ENCODE results near the gene ZCCHC7.

ZCCHC7 gene

DNA sequence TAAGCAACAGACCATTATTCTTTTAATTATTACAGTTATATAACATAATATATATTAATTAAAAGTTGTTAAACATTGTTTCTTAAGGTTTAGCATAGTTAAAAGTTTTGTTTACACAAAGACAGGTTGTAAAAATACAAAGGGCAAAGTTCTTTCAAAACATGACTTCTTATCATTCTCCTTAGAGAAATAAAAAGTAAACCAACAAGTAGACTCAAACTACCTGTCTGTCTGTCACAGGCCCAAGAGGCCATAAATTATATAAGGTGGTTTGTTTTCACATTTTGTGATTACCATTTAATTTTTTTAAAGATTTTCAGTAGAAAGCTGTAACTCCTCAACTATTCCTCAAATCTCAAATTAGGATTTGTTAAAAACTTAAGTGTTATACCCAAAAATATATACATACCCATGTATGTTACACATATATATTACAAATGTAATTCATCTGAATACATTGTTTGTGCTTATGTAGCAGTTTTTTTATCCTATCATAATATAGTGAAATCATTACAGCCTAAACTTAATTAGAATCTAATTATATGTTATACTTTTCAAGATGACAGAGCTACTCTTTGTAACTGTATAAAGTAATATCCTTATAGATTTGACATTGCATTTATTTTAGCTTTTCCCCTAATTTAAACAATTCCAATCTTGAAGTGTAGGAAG is 208.3 kb downstream of the ZCCHC7 start:
- no peak overlapping the region for H3K4me3 ChIP-seq (replicated peaks; ENCODE audit: low read depth, low read length)
- TF ChIP-seq, protein P1, sequence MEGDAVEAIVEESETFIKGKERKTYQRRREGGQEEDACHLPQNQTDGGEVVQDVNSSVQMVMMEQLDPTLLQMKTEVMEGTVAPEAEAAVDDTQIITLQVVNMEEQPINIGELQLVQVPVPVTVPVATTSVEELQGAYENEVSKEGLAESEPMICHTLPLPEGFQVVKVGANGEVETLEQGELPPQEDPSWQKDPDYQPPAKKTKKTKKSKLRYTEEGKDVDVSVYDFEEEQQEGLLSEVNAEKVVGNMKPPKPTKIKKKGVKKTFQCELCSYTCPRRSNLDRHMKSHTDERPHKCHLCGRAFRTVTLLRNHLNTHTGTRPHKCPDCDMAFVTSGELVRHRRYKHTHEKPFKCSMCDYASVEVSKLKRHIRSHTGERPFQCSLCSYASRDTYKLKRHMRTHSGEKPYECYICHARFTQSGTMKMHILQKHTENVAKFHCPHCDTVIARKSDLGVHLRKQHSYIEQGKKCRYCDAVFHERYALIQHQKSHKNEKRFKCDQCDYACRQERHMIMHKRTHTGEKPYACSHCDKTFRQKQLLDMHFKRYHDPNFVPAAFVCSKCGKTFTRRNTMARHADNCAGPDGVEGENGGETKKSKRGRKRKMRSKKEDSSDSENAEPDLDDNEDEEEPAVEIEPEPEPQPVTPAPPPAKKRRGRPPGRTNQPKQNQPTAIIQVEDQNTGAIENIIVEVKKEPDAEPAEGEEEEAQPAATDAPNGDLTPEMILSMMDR (IDR thresholded peaks at IDR 0.05; ENCODE audit: low read depth, low read length, missing control alignments): no peak
- DNase-seq (ENCODE audit: extremely low read depth, low read depth): no peak

DNA sequence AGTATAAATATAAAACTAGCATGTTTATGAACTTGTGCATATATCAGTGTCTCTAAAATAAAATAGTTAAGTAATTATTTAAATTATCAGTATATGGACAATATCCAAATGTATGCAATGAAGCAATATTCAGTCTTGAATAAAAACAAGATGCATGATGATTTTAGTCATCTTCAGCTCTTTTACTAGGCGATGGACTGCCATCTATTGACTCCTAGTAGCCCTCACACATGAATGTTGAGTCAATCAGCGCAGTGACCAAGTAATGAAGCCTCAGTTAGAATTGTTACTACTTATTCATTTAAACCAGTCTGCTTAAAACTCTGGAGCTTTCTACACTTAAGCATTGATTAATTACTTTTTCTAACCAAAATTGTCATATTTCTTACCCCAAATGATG is 209.2 kb downstream of the ZCCHC7 start:
- no peak overlapping the region for H3K4me3 ChIP-seq (replicated peaks; ENCODE audit: low read depth, low read length)
- no peak for DNase-seq (ENCODE audit: extremely low read depth, low read depth)
- TF ChIP-seq, protein P1 (IDR thresholded peaks at IDR 0.05; ENCODE audit: low read depth, low read length, missing control alignments): peak; percentile 33

DNA sequence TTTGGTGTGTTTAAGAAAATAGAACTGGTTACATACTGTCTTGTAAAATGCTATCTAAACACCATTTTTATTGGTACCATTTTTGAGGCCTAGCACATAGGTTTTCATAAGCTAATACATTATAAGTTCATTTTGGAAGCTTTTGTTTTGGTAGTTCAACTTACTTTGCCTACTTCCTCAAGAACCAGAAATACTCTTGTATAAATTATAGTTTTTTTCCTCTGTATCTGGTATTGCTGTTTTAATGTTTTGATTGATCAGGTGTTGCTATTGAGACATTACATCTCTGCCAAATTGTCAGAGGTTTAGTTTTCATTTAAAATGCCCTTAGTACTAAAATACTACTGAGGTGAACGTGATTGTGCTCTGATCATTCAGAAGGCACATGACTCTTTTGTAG is 211.5 kb downstream of the ZCCHC7 start:
- DNase-seq (ENCODE audit: extremely low read depth, low read depth): no peak
- TF ChIP-seq, protein P1 (IDR thresholded peaks at IDR 0.05; ENCODE audit: low read depth, low read length, missing control alignments): no peak
- no peak overlapping the region for H3K4me3 ChIP-seq (replicated peaks; ENCODE audit: low read depth, low read length)

DNA sequence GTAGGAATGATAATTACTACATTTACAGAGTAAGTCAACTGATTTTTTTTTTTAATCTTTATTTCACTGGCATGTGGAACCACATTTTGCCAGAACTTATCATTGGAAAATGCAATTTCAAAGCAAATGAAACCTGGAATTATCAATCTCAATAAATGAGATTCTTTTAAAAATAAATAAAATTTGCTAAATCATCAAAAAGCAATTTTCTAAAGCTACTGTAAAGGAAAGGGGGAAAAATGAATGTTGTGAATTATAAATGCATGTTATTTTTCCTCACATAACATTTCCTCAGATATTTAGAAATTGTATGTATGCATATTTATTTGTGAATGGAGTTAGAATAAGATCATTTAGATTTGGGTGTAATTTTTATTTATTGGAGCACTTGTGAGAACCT is 212.2 kb downstream of the ZCCHC7 start:
- TF ChIP-seq, protein P1 (IDR thresholded peaks at IDR 0.05; ENCODE audit: low read depth, low read length, missing control alignments): no peak
- H3K4me3 ChIP-seq (replicated peaks; ENCODE audit: low read depth, low read length): no peak overlapping the region
- no peak for DNase-seq (ENCODE audit: extremely low read depth, low read depth)

DNA sequence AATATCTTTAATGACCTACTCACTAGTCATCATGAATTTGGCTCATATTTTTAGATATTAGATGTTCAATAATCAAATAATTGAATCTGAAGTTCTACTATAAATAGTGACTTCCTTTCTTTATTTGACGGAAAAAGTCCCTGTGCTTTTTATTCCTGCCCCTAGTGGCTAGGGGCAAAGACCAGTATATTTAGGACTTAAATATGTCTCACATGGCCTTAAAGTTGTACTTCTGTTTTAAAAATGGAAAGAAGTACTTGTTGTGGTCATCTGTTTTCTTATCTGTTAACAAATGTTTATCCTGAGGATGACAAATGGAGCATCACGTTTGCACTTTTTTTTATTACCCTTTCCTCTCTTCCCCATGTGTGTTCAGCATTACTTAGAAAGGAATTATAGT is 212.9 kb downstream of the ZCCHC7 start:
- TF ChIP-seq, protein P1 (IDR thresholded peaks at IDR 0.05; ENCODE audit: low read depth, low read length, missing control alignments): no peak
- no peak for DNase-seq (ENCODE audit: extremely low read depth, low read depth)

DNA sequence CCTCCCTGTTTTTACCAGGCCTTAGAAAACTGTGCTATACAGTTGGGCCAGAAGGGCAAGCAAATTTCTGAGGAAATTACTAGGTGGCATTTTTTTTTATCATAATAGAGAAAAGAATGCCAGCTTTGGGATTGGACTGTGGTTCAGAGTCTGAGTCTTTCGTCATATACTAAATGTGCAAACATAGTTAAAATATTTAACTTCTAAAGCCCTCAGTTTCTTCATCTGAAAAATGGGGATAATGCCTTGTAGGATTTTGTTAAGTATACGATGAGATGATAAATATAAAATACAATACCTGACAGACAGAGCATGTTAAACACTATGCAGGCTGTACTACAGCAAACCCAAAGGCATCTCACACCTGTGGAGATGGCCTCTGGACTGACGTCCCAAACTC is 214.9 kb downstream of the ZCCHC7 start:
- no peak for DNase-seq (ENCODE audit: extremely low read depth, low read depth)
- TF ChIP-seq, protein P1 (IDR thresholded peaks at IDR 0.05; ENCODE audit: low read depth, low read length, missing control alignments): no peak
- no peak overlapping the region for H3K4me3 ChIP-seq (replicated peaks; ENCODE audit: low read depth, low read length)

More for the DNA sequence above, 212.9 kb downstream of the ZCCHC7 start:
- H3K4me3 ChIP-seq (replicated peaks; ENCODE audit: low read depth, low read length): no peak overlapping the region

DNA sequence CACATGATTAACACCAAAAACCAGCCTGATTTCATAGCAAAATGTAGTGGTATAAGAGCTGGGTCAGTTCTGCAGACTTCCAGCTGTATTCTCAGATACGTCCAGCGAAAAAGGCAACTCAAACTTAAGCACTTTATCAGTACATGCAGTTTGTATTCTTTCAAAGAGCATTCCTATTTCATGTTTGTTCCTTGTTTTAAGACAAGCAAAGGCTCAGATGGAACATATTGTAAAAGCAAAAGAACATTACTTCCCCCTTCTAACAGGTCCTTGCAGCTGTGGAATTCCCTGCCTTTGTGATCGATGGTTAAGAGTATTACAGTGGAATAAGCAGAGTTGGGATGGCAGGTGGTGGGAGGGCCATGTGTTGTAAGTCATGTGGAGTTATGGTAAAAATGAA is 215.8 kb downstream of the ZCCHC7 start:
- TF ChIP-seq, protein P1 (IDR thresholded peaks at IDR 0.05; ENCODE audit: low read depth, low read length, missing control alignments): no peak
- DNase-seq (ENCODE audit: extremely low read depth, low read depth): no peak
- no peak overlapping the region for H3K4me3 ChIP-seq (replicated peaks; ENCODE audit: low read depth, low read length)
